HG03521 (cell line): ENCODE results near the gene CEP126.
"Not testable (repeated sequence)": the region's sequence is repeated elsewhere in the genome, so short reads cannot be mapped to it uniquely, and the experiment has no call there.

Experiments used
- ATAC-seq: cut with Tn5 transposase; IDR thresholded peaks from one replicate; pipeline ENCODE4 v1.9.1; 2021; ENCODE audit warnings: mild to moderate bottlenecking, moderate library complexity; ENCODE audit not compliant: unreplicated experiment

CEP126 gene

DNA sequence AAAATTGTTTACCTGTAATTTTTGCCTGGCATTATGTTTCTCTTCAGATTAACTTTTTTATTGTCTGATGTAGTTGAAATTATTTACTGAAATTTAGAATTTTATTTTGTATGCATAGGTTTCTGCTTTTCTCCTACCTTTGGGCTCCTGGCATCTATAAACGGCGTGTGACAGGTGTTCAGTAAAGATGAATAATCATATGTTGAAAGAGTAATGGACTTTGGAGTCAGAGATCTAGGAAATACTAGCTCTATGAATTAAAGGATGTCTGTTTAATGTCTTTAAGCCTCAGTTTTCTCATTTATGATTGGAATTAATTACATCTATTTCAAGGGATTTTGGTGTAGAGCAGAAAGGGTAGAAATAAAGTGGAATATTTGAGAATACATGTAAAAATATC is 8.7 kb downstream of the CEP126 start:
- no peak for ATAC-seq

DNA sequence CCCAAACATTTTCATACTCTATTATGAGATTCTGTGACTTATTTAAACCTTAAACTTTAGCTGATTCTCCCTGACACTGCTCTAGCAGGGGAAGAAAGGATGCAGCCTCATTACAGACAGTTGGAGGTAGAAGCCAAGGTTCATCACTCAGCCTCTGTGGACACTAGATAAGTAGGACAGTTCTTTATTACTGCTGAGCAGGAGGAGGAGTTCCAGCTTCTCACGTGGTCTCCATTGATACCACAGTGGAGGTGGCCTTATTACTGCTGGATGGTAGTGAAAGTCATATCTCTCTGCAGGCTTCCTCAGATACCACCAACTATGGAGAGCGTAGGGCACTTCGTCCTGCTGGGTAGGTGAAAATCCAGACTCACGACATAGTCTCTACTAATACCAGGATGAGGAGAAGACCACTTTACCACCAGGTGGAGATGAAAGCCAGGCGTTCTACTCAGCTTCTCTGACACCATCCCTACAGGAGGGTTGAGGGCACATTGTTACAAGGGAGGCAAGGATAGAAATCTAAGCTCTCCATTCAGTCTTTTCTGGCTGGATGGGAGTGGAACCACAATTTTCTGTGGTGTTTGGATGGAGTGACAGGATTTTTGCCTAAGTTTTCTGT is 14.6 kb downstream of the CEP126 start:
- ATAC-seq, result no peak

DNA sequence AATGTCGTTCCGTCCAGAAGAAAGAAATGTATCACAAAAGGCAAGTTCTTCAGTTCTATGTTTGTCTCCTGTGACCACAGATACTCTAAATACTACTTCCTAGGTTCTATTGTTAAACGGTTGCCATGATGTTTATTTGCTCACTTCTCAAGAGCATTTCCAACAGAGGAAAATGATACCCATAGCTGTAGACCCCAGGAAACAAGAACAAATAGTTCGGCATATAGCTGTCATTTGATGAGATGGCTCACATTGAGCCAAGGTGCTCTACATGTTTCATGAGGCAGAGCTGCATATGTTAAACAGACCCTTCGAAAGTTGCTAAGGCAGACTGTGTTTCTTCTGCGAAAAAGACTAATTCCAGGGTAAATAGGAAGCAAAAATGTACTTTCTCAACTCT is 16.9 kb downstream of the CEP126 start:
- ATAC-seq, result no peak

DNA sequence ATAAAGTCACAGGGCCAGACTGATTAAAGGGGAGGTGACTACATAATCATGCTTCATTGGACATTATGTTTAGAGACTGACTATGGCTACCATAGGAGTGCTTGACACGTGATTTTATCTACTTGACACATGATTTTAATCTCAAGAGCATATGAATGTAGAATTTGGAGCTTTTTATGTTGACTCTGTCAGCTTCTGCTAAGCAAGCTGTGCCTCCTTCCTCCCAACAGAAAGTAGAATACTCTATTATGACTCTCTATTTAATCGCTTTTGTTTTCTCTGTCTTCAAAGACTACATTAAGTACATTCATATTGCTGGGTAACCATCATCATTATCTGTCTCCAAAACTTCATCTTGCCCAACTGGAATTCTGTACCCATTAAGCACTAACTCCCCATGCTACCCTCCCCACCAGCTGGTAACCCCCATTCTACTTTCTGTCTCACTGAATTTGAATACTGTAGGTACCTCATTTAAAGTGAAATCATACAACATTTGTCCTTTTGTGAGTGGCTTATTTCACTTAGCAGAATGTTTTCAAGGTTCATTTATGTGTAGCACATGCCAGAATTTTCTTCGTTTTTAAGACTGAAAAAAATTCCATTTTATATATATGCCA is 26.2 kb downstream of the CEP126 start:
- no peak for ATAC-seq

DNA sequence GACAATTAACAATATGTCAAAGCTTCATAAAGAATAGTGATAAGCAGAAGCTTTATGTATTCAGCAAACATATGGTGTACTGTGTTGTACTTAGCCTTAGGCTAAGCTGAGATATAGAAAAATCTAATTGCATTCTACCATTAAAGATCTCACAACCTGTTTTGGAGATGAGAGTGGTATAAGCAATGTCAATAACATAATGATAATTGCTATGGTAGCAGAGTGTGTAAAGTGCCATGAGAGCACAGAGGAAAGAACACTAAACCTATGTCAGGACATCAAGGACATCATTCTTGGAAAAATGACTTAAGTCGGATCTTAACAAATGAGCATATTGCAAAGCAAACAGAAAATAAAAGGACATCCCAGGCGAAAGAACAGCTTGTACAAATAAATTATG is 30.1 kb downstream of the CEP126 start:
- no peak for ATAC-seq

DNA sequence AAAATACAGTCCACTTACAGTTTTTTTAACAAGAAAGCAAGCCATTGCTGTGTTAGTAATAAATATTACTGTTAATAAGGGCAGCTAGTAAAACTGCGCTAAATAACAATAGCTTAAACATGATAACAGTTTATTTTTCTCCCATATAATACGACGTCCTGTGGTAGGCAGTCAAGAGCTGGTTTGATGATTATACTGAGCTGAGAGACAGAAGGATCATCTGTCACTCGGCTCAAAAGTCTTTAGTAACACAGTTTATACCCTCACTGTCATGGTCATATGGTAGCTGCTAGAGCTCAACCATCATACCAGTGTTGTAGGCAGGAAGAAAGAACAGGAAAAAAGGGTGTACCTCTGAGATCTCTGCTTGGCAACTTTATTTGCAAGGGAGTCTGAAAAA is 30.6 kb downstream of the CEP126 start:
- ATAC-seq, result no peak

DNA sequence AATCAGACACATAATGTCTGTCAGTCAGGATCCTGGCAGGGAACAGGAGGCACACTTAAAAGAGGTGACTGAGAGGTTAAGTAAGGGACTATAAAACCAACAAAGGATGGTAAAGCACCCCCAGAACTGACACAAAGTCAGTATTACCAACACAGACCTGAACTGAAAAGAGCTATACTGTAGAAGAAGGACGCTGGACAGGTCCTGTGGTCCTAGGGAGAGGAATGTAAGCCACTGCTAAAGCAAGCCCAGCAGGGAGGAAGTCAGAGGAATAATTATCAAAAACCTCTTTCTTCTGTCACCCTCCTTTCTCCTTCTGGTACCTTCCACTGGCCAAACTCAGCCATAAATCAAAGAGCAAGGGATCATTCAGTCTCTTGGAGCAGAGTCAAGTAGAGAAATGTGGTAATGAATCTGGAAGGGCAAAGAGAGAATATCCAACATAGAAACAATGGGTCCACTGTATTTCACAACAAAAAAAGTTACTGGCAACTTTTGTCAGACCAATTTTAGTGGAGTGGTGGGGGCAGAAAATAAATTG is 34.9 kb downstream of the CEP126 start:
- no peak for ATAC-seq

DNA sequence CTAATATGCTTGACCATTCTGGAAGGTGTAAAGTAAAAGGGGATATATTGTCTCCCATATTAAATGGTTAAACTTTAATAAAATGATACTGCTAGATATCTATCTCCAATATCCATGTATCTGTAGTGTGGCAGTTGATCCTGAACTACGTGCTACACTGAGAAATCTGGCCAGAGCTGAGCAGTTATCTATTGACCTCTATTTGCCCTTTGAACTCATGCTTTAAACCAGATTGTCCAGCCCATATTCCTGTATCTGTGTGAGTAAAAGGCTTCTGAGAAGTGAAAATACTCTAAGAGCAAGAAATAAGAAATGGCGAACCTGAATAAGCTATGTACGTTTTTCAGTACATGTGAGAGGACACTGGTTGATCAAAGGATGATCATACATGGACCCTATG is 40.5 kb downstream of the CEP126 start:
- no peak for ATAC-seq

DNA sequence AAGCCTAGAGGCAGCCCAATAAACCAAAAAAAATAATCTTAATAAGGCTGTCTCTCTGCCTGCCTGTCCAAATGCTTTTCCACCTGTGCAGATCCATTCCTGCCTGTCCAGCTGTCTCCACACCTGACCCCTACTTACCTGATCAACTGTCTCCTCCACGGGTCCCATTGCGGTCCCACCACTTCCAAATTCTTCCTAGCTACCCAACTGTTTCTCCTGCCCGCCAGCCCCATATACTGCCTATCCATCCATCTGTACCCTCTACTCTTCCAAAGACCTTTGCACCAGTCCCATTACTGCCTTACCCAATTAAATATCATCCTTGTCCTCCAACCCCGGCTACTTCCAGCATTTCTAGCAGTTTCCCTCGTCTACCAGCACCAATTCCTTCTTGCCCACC is 40.9 kb downstream of the CEP126 start:
- no peak for ATAC-seq

DNA sequence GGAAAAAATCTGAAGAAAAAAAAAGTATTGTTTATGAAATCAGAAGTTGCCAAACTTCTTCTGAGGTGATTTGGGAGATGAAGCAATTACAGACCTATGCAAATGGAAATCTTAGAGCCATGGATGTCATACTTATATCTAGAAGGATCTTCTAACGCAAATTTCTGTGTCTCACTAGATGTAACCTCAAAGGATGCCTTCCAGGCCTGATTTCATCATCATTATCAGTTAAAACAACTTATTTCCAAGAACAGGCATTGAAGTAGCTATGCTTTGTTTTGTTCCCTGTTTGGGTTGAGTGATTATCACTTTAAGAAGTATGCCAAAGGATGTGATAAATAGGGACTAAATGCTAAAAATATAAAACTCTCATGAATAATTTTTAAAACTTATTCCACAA is 45.4 kb downstream of the CEP126 start:
- ATAC-seq, result no peak

DNA sequence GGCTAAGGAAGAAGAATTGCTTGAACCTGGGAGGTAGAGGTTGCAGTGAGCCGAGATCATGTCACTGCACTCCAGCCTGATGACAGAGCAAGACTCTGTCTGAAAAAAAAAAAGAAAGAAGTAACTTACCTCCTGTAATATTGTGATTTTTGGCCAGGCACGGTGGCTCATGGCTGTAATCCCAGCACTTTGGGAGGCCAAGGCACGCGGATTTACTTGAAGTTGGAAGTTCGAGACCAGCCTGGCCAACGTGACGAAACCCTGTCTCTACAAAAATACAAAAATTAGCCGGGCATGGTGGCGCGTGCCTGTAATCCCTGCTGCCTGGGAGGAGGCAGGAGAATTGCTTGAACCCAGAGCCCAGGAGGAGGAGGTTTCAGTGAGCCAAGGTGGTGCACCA is 49.4 kb downstream of the CEP126 start:
- not testable (repeated sequence) for ATAC-seq

DNA sequence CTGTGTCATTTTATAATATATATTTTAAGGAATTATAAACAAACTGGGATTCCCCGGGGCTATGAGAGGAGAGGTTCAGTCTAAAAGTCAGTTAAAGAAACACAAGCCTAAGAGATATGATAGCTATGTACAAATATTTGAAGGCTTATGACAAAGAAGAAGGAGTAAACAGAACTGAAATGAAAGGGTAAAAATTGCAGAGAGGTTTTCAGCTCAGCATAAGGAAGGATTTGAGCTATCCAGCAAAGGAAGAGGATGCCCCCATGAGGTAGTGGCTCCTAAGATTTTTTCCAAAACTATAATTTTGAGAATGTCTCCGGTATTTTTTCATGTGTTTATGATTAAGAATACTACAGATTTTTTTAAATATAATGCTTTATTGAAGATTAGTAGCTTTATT is 59.4 kb downstream of the CEP126 start:
- no peak for ATAC-seq

DNA sequence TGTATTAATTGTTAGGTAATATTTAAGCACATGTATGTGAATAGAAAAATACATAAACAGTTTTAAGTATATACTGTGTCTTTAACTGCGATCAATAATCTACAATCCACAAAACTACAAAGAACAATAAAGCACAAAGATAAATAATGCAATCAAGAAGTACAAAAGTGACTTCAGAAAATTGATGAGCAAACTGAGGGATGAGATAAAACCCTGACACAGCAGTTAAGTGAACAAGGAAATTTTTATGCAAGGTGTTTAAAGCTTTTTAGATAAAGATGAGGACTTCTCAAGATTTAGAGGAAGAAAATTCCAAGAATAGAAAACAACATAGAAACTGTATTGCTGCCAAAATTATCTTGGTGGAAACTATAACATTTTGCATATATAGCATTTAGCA is 60.0 kb downstream of the CEP126 start:
- no peak for ATAC-seq

DNA sequence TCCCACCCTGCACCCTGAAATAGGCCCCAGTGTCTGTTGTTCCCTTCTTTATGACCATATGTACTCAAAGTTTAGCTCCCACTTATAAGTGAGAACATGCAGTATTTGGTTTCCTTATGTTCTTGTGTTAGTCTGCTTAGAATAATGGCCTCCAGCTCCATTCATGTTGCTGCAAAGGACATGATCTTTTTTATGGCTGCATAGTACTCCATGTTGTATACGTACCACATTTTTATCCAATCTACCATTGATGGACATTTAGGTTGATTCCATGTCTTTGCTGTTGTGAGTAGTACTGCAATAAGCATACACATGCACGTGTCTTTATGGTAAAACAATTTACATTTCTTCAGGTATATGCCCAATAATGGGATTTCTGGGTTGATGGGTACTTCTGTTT is 60.9 kb downstream of the CEP126 start:
- ATAC-seq, result no peak

DNA sequence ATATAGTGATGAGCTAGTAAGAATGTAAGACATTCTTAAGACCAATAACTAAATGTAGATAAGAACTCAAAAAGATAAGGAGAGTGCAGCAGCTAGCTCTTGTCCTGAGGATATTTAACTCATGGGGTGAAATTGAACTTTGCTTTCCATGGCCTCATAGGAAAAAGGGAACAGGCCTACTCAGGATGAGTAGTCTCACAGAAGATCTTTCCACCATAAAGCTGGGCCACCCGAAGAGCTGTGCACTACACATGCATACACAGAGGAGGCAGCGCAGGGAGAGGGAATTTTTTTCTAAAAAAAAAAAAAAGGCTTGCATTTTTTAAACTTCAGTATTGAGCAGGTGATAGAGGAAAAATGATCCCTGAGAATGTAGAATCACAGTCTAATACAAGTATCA is 72.6 kb downstream of the CEP126 start:
- ATAC-seq, result no peak

DNA sequence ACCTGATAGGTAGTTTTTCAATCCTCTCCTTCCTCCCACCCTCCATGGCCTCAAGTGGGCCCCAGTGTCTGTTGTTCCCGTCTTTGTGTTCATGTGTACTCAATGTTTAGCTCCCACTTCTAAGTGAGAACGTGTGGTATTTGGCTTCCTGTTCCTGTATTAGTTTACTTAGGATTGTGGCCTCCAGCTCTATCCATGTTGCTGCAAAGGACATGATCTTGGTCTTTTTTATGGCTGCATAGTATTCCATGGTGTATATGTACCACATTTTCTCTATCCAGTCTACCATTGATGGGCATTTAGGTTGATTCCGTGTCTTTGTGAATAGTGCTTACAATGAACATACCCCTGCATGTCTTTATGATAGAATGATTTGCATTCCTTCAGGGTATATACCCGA is 78.4 kb downstream of the CEP126 start:
- ATAC-seq, result no peak

DNA sequence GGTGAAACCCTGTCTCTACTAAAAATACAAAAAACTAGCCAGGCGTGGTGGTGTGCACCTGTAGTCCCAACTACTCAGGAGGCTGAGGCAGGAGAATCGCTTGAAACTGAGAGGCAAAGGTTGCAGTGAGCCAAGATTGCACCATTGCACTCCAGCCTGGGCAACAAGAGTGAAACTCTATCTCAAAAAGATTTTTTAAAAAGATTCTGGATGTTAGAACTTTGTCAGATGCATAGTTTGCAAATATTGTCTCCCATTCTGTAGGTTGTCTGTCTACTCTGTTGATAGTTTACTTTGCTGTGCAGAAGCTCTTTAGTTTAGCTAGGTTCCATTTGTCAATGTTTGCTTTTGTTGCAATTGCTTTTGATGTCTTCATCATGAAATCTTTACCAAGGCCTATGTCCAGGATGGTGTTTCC is 79.3 kb downstream of the CEP126 start:
- not testable (repeated sequence) for ATAC-seq

DNA sequence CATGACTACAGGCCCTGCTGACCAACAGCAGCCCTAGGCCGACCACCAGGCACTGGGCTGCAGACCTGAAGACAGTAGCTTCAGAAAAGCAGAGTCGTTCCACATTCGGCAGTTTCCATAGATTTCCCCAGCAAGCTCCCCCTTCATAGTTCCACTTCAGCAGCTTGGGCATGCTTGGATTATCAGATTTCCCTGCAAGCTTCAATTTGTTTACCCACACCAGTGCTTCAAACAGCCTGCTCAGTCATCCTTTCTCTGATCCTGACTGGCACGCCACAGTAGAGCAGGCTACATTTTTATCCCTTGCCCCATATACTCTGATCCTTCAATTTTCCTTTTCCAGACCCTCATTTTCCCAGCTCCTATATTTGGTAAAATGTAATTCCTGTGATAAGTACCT is 81.3 kb downstream of the CEP126 start:
- no peak for ATAC-seq

DNA sequence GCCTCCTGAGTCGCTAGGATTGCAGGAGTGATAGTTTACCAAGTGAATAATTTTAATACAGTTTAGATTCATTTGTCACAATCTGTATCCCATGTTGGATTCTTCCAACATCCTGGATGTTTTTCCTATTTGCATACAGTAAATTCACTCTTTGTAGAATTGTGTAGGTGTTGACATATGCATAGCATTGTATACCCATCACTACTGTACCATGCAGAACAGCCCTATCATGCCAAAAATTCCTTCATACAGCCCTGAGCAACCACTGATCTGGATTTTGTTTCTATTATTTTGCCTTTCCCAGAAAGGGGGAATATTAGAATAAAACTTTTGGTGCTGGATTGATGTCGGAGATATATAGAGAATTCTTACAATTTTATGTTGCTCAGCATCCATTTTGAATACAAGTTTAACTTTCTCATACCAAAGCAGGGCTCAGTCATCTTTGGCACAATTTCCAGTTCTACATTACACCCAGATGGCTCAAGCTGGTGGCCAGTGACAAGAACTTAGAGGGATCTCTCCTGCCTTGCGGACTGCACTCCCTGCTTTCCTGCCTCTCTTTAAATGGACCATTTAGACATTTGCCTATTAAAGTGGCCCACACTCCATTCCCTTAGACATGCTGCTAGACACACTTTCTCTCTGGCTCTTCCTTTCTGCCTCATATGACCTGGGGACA is 87.0 kb downstream of the CEP126 start:
- ATAC-seq, result no peak

DNA sequence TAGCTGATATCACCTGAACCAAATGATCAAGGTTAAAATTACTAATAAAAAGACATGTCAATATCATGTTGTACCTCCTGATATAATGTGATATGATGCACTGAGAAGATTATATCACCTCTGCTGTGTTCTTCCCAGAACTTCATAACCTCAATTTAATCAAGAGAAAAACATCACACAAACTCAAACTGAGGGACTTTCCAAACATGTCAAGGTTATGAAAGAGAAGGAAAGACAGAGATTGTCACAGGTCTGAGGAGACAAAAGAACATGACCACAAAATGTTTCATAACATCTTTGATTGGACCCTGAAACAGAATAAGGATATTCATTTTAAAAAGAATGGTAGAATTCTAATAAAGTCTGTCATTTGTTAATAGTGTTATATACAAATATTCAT is 89.4 kb downstream of the CEP126 start:
- no peak for ATAC-seq

DNA sequence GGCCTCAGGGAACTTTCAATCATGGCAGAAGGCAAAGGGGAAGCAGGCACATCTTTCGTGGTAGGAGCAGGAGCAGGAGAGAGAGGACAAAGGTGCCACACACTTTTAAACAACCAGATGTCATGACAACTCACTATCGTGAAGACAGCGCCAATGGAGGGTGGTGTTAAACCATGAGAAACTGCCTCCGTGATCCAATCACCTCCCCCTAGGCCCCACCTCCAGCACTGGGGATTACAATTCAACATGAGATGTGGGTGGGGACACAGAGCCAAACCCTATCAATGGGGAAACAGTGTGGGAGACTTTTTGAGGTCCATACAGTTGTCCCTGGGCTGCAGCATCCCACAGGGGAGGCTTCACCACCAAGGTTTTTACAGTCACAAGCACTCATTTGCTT is 90.5 kb downstream of the CEP126 start:
- ATAC-seq, result no peak

DNA sequence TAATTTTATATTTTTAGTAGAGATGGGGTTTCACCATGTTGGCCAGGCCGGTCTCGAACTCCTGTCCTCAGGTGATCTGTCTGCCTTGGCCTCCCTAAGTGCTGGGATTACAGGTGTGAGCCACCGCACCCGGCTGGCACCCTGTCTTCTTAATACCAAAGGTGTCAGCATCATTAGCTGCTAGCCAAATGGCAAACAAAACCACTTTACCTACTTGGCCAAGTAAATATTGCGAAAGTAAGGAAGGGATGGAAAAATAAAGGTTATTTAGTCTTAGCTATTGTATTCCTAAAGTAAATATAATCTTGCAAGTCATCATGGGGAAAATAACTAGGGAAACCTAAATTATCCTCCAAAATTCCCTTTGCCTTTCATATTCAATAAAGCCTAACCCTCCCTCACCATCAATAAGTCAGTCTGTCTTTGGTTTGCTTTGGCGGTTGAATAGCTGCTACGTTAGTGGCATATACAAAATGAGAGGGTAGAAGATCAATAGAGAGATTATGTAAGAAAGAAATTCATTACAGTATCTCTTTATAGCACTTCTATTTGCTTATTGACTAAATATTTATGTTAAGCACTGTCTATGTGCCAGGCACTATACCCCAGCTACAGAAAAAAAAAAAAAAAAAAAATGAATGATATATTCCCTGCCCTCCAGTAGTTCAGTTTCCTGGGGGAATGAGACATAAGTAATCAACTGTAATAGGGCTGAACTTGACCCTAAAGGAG is 92.2 kb downstream of the CEP126 start:
- no peak for ATAC-seq
